Subcutaneous adipose tissue (tissue), 4 donors: Measurements from ENCODE around the gene FSTL1. TPM values are rescaled to one million over a fixed set of nuclear protein-coding genes. Genes with fewer than 3 reads are reported as not detected.

Source experiments
- total RNA-seq, 4 donors: library from RNA; depleted of rRNA; stranded (reverse); fragments of >200 nt; gene quantifications; one replicate each; pipeline ENCODE4 v1.1.0, GENCODE V29; 2016
- TF ChIP-seq, protein P1 (sequence below): fragments of 450-650 bp; IDR thresholded peaks from one replicate; pipeline ENCODE4 v1.5.1; 2016; ENCODE audit warnings: low read depth, mild to moderate bottlenecking, control low read depth, antibody characterized with exemption, moderate library complexity

Gene FSTL1, protein sequence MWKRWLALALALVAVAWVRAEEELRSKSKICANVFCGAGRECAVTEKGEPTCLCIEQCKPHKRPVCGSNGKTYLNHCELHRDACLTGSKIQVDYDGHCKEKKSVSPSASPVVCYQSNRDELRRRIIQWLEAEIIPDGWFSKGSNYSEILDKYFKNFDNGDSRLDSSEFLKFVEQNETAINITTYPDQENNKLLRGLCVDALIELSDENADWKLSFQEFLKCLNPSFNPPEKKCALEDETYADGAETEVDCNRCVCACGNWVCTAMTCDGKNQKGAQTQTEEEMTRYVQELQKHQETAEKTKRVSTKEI
- total RNA-seq = 1,000 to 10,000 TPM in 2 of 4 donors, 100 to 1,000 TPM in 2; 595 to 1,299 (median 897) TPM

DNA sequence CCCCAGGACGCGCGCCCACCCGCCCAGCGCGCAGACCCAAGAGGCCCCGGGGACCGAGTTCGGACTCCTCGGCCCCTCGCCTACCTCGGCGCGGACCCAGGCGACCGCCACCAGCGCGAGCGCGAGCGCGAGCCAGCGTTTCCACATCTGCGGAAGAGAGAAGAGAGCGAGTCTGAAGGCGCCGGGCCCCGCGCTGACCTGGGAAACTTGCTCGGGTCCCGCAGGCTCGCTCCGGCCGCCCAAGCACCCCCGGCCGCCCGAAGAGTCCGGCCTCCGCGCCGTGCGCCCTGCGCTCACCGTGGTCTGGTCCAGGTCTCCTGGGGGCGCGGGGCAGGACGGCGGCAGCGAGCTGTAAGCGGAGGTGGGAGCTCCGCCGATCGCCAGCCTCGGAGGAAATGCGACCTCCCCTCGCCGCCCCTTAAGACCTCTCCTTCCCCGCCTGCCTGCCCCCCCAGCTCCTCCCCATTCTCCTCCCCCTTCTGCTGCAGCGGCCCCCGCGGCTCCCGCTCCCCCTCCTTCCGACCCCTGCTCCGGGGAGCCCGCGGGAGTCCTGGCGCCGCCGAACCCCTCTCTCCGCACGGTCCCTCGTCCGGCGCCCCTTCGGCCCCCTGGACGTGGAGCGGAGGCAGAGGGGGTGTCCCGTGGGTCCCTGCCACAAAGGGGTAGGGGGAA, at the start of gene FSTL1:
TSS of gene FSTL1 (minus strand) at position 393 of the 672 bp plus-strand sequence. CDS start at position 147, 246 bp downstream.
- TF ChIP-seq, protein P1, sequence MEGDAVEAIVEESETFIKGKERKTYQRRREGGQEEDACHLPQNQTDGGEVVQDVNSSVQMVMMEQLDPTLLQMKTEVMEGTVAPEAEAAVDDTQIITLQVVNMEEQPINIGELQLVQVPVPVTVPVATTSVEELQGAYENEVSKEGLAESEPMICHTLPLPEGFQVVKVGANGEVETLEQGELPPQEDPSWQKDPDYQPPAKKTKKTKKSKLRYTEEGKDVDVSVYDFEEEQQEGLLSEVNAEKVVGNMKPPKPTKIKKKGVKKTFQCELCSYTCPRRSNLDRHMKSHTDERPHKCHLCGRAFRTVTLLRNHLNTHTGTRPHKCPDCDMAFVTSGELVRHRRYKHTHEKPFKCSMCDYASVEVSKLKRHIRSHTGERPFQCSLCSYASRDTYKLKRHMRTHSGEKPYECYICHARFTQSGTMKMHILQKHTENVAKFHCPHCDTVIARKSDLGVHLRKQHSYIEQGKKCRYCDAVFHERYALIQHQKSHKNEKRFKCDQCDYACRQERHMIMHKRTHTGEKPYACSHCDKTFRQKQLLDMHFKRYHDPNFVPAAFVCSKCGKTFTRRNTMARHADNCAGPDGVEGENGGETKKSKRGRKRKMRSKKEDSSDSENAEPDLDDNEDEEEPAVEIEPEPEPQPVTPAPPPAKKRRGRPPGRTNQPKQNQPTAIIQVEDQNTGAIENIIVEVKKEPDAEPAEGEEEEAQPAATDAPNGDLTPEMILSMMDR = no peak

DNA sequence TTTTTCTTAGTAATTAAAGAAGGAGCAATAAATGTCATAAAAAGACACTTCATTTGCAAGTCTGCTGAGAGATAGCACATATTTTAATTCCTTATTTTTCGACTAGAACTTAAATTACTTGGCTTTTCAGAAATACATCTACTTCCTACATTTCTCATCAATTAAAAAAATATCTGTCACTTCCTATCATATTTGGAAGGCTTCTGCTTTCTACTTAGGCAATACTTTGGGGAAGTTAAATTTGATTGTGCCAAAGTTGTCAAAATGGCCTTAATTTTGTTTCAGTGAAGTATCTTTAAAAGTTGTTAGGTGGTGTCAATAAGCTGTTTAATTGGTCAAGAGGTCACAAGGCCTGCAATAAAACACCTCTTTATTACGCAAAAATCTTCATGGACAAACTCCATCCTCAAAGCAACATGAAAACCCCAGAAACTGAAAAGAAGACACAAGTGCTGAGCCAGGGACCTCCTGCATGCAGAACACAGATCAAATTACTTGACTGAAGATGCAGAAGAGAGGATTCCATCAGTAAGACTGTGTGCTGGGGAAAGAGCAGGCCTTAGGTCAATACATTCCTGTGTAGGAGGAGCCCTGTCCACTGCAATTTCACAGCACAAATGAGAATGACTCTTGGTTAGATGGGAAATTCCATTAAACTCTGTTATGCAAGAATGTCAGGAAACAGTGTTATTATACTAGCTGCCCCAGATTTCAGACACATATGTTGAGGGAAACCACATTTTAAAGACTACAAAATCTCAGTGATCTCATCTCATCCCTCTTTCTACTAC, 48.0 kb upstream of the FSTL1 start:
- TF ChIP-seq, protein P1 = no peak

DNA sequence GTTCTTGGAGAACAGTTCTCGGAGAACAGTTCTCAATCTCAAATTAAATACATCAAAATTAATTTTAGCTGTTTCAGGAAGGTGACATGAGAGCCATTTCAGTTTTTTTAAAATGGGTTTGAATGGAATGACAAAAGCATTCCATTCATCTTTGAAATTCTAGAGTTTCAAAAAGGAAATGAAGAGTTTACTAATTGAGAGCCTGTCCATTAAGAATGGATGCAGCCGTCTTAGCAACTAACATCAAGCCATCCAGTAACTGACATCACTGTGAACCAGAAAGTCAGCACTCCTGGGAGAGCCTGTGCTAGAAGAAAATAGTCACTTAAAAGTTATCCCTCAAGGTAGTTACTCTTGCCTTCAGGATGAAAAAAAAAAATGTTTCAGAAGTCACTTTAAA, 47.0 kb upstream of the FSTL1 start:
- TF ChIP-seq, protein P1 = no peak

DNA sequence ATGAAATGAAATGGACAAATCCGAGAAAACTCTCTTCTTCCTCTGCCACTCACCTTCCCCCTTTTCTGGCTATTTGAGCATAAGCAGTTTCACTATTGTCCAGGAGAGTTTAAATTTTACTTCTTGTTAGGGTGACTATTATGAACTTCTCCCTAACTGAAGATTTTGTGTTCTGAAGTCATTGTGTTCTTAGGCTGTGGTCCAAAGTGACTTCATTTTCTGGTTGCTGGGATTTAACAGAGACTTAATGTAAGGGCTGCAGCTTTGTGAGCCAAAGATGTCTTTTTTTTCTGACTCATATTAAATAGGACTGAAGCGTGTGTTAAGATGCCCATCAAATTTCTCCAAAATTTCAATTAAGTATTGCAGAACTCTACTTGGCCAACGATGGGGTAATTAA, 46.5 kb upstream of the FSTL1 start:
- TF ChIP-seq, protein P1 = no peak

DNA sequence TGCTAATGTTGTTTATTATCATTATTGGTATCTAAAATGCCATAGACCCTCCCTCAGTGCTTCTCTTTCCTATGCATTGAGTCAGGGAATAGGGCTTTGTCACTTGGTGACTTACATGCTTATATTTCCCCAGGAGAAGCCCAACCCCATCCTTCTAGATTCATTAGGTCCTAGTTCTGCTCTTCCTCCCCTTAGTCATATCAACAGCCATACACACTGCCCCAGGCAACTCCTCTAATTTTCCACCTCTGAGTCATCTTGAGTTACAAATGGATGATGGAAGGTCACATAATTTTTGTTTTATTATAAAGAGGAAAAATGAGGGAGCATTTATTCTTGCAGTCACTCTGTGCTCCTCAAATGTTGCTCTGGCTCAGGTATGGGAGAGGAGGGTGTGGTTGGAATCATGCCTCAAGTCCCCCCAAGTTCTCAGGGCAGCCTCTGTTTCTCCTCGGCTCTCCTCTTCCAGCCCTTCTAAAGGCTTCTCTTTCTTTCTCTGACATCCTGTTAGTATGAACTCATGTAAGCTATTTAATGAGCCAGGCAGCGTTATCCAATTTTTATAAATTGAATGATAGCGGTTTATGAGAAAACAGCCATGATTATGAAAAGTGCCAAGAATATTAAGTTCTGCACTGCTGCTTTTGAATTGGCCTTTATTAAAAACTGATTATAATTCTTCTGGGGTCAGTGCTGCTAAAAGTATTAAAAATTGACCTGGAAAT, 45.6 kb upstream of the FSTL1 start:
- TF ChIP-seq, protein P1 = no peak

DNA sequence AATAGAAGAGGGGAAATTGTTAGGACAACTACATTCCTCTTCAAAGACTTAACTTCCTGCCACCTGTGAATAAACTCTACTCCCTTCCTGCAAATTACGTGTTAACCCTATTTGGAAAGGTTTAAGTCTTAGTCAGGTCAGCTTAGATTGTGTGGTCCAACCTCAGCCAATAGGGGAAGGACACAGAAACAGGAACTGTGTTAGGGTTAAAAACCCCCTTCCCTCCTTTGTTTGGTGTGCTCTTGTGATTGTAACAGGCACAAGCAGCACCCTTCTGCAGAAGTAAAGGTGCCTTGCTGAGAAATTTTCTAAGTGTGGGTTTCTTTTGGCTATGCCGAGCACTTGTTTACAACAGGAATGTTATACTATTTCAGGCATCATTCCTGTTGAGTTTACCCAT, 45.0 kb upstream of the FSTL1 start:
- TF ChIP-seq, protein P1 = no peak
